ENCODE results near the gene BNC2.

Gene BNC2

DNA sequence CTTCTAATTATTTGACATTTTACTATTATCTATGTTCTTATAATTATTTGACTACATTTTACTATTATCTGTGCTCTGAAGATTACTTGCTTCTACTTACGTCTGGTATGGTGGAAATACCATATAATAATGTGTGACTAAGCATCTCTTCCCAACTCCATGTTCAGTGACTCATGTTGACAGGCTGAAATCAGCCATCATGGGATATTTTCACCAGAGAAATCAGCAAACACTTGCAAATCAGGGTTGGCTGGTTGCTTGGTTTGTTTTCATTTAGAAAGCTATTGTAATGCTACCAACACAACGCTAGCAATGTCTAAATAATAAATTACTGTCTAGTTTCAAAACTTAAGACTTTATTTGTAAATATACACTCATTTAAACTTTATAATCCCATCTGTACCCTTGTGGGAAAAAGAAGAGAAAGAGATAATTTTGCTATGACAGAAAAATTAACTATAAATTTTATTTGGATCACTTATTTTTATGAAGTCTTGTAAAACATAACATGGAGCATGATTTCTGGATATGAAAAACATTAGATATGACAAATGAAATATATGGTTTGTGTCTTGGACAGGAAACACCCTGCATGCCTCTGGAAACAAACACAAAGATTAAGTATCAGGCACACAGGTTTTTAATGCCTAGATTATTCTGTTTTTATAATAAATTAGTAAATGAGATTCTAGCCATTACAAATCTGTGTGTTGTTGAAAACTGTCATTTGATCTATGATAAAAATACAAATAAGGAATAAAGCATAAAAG lies 337.6 kb downstream of the BNC2 start:
- ATAC-seq = no peak

DNA sequence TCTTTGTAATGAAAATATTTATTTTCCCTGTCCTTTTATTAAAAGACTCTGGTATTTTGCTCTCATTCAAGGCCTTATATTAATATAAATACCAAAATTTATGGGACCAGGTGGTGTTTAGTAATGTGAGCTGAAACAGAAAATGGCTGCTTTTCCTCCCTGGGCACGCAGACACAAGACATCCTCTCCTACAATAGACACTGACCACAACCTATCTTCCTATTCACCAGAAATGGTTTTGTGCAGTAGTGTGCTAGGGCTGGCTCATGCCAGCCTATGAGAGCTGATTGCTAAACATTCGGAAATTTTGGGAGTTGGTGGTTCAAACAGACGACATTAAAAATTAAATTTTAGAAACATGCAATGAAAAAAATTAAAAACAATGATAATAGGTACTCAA lies 338.2 kb downstream of the BNC2 start:
- ATAC-seq = no peak

DNA sequence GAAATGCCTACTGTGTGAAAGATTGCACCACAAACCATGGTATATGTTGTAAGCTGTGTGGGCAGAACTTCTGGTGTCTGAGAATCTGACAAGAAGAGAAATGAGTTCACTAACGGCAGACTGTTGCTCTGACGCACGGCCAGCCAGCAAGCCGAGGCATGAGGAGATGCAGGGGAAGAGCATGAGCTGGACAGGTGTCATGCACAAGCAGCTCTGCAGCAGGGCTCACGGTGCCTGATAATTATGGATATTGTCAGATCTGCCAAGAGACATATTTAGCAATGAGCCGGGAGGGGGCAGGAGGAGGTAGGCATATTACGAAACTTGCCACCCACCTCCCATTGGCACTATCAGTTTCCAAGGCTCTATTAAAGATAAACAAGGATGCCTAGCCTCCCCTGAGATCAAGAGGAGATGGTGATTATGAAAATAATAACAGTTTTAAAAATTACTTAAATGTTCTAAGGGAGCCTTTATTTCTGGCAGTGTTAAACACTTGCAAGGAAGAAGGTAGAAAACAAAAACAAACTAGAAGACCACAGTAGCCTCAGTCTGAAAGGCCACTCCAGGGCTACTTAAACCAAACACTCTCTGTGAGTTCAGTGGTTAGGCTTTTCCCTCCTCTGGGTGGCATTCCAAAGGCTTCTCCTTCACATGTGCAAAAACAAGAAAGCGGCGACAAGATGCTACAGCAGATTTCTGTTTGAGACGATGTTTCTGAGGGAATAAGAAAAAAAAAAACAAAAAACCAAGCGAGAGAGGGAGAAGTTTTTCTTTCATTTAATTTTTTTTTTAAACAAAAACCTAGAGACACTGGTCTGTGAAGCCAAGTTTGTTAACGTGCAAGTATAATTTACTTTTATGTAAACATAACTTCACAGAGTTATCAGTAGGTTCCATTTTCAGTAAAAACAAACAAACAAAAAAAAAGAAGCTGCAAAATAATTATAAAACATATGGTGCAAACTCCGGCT lies 339.5 kb downstream of the BNC2 start:
- no peak for ATAC-seq

DNA sequence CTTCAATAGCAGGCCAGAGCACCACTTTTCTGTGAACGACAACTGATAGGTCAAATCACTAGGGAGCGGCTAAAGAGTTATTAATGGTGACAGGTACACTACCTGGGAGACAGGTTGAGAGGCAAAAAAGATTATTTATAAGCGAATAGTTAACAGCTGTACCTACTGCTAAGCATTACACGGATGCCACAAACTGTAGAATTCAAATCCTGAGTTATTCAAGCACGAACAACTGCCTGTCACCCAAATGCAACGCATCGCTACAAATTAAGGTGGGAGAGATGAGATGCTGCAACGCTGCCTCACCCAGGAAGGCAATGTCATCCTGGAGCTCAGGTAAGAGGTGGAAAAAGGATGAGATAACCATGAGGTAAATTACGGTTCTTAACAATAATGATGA lies 342.9 kb downstream of the BNC2 start:
- ATAC-seq = no peak

DNA sequence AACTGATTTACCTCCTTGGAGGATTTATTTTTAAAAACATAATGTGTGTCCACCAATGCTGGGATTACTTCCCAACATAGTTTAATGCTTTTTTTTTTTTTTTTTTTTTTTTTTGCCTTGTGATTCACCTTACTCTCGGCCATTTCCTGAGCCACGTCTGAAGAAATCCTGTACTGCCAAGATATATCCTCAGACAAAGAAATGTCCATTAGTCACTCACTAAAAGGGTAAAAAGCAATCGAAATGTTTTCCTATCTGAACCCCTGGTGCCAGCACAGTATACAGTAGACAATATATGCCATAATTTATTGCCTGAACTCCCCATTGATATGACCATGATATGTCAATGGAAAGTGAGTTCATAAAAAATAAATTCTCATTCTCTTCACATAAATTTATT lies 344.1 kb downstream of the BNC2 start:
- no peak for ATAC-seq

DNA sequence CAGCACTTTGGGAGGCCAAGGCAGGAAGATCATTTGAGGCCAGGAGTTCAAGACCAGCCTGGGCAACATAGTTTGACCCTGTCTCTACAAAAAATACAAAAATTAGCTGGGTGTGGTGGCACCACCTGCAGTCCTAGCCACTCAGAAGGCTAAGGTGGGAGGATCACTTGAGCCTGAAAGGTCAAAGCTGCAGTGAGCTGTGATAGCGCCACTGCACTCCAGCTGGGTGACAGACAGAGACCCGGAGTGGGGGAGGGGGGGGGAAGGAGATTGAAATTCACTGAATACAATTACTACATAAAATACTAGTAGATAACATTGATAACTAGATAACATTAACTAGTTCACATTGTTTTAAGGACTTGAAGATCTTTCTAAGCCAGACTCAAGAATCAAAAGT lies 345.6 kb downstream of the BNC2 start:
- ATAC-seq = no peak

DNA sequence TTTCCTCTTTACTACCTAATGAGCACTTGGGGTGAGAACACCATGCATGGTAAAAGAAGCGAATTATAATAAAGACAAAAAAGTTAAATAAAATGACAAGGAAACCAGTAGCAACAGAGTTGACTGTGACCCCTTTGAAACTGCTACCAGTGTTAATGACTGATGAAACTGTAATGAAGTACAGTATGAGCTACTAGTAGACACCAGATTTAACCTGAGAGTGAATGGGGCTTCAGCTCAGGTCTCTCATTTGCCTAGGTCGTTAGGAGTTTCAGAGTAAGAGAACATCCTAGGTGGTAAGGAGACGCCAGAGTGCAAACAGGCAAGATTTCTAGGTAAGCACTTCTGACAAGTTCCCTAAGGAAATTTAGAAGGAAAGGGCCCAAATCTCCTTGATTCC lies 346.4 kb downstream of the BNC2 start:
- ATAC-seq = no peak

DNA sequence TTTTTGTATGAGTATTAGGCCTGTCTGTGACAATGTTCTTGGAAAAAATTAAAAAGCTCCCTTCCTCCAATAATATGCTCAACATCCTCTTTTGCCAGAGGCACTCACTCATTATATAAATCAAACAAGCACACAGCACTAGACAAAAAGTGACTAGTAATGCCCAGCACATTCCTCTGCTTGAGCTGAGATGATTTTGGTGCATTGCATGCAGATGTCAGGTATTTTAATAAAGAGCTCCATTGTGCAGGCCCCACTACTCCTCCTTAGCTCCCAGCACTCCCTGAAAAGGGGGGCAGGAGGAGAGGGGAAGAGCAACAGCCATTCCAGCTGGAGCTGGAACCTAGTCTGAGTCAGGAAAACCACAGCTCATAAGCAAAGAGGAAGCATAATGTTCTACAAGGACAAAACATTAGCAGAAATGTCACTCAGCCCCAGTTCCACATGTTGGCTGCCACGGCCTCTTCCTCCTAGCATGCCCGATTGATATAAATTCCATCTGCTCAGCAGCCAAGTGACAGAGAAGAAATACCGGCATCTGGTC lies 348.5 kb downstream of the BNC2 start:
- no peak for ATAC-seq

DNA sequence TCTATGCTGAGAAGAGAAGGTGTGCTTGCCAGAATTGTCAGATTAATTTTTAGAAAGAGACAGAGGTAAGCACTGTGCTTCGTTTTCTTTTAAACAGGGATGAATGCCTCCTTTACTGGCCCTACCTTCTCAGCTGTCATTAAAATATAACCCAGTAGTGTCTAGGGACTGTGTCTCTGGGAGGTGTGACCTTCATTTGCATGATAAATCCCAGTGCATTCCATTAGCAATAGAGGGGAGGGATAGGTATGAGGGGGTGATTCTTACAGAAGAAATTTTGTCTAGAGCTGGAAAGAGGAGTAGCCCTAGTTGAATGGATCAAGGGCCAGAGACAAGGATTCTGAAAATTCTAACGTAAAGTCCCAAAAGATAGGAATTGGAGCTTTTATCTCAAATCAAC lies 351.5 kb downstream of the BNC2 start:
- ATAC-seq = no peak

DNA sequence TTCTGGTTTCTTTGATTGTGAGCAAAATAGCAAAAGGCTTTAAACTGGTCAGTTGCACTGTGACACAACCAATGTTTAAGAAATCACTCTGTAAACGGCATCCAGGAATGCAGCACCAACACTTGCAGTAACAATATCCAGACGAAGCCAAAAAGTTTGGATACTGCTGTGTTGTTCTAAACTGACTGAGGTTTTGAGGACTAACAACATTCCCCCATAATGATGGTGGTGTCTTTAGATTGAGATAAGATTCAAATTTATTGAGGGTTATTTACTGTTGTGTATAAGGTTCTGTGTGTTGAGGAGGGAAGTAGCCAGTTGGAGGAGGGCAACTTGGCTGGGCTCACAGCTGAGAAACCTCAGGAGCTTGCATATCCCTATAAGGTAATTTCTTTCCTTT lies 353.6 kb downstream of the BNC2 start:
- no peak for ATAC-seq

DNA sequence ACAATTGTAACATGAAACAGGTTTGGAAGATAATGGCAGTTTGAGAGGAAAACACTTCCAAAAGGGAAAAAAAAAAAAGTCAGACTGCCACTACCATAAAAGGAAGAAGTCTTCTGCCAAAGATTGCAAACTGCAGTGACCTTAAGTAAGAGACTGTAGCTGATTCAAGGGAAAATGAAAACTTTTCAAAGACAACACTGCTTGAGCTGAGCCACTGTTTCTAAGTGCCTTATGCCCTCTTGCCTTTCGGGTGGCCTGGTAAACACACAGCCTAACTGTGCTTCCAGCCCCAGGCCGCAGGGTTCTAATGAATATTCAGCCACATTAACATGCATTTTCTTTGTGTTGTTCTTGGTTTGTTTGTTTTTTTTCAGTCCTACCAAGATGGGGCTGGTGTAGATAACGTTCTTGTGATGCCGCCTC lies 354.6 kb downstream of the BNC2 start:
- ATAC-seq = no peak

DNA sequence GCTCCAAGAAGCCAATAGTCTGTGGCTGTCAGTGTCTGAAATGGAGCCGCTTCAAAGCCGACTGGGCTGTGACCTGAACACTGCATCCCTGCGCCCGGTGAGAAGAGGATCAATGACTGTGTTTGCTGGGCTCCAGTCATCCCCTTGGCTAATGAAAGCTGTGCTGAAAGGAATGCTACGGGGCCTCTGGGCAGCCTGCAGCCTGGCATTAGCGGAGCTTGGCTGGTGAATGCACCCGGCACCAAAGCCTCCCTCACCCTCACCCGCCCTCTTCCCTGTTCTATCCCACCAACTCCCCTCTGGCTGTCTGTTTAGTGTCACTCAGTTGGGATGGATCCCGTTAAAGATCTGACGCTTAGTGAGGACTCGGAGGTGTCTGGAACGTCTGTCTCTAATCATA lies 355.3 kb downstream of the BNC2 start:
- ATAC-seq = no peak

DNA sequence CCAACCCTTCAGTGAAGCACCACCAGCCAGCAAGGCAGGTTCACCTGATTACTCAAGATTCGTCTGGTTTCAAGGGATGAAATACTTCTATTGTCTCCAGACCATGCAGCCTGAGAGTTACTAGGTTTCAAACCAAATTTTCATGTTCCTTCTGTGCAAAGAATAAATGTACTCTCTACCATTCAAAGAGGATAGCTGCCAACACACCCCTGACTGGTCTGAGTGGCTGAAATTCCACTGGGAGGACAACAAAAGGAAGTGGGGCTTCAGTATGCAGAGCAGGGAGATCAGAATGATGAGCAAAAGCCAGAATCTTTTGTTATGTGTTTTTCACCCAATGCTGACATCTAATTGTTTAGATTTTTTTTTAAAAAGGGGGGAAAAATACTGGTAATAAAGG lies 356.3 kb downstream of the BNC2 start:
- no peak for ATAC-seq

DNA sequence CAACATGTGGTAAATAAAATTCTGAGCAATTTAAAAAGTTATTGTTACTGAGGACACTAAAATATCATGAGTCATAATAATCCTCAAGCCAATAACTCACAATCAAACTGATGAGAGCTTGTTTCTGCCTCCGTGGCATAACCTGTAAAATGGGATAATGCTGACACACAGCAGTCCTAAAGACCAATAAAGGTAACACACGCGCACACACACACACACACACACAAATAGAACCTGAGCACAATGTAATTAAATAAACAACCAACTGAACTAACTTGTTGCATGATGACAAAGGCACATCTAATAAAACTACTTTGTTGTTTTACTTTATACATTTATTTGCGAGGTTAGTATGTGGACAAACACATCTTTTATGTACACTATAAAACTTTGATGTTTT lies 358.2 kb downstream of the BNC2 start:
- no peak for ATAC-seq

DNA sequence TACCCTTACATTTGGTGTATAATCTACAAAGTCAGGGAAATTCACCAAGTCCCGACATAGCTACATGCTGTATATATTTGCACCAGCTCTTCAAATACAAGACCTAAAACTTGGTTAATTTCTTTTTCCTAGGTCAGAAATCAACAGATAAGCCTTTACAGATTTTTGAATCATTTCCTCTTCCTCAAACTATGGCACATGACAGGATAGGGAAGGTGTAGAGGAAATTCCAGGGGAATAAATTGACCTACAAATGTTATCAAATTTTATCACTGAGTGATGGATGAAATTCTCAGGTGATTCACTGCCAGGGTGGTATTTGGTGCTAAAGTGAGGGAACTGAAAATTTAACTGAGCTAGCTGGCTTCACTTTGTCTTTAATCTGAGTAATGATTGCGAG lies 360.0 kb downstream of the BNC2 start:
- ATAC-seq = no peak

DNA sequence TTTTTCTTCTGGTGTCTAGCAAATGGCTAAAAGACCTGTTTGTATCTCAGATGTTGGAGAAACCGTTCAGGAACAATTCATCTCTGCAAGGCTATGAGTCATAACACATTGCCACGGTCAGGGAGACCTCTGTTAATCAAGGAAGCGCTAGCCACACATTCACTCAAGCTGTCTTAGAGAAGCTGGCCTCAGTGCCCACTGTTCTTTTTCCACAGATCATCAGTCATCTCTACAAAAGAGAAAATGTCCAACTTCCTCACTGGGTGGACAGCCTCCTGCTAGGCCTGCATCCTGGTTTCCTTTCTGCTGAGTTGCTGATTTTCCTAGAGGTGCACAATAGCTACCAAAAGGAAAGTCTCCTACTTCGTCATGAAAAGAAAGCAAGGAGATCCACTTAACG lies 360.5 kb downstream of the BNC2 start:
- no peak for ATAC-seq

DNA sequence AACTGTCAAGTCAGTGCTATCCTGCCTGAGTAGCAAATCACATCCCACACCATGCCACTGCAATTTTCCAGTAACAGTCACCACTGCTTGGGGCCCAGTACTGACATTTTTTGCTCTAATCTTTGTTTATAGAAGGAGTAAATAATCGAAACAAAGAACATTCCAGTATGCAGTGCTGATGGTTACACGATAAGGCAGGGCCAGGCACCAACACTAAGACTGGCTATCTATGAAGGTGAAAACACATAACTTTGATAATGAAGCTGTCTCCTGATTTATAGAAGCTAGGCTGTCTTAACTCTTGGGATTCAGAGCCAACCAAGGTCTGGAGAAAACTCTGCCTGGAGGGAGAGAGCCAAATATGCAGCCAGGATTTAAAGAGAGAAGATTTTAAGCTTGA lies 365.3 kb downstream of the BNC2 start:
- no peak for ATAC-seq

DNA sequence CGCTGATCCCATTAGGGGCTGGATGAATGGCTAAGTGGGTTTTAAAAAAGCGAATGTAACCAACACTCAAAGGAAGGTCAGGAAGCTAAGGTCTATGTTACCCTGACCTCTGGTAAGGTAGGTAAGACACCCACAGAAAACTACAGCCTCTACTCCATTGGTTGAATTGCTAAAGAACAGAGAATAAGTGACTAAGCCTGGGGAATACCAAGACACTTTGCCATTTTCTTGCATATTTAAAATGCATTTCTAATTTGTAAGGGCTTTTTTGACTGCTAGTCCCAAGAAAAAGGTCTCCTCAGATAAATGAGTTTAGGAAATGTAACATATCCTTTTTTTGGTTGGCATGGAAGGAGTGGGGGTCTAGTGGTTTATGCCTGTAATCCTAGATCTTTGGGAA lies 368.7 kb downstream of the BNC2 start:
- no peak for ATAC-seq

DNA sequence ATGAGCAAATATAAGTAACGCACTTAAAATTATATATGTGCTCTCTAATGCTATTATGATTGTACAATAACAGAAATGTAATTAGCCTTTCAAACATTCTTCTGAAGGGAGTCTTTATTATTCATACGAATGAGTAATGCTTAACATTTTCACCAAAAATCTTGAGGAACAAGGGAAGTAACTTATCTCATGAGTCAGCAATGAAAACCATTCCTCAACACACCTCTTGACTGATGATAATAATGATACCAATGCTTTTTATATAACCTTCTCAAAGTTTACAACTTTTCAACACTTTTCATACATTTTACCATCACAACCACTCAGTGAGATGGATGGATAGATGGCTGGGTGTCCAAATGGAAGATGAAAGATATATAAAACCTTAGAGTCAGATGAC lies 369.3 kb downstream of the BNC2 start:
- no peak for ATAC-seq

DNA sequence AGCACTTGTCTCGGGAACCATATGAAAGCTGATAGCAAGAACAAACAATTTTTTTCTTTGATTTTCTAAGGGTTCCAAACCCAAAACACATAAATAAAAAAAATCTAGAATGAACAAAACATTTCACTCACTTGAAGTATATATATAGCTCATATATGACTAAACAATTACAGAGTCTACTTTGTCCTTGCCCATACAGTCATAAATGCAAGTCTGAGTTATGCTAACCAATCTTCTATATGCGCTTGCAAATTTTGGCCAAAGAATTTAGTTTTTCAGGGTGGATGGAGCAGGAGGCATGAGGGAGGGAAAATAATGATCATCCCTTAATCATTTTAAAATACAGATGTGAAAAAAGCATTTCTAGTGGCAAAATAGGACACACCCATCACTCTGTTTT lies 370.1 kb downstream of the BNC2 start:
- ATAC-seq = no peak

DNA sequence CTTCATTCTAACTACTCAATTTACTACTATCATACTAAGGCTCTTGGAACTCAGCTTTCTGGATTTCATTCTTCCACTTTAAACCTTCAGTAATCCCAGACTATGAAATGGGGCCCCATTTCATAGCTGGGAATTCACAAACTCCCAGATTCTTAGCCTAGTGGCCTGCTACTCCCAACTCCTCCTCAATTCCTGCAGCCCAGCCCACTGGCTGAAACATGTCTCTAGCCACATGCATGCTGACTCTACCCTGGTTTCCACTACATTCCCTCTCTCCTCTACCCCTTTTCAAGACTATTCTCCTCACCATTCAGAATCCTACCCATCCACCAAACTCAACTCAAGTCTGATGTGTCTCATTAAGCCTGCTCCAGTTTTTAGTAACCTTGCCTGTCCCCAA lies 370.6 kb downstream of the BNC2 start:
- ATAC-seq = no peak

DNA sequence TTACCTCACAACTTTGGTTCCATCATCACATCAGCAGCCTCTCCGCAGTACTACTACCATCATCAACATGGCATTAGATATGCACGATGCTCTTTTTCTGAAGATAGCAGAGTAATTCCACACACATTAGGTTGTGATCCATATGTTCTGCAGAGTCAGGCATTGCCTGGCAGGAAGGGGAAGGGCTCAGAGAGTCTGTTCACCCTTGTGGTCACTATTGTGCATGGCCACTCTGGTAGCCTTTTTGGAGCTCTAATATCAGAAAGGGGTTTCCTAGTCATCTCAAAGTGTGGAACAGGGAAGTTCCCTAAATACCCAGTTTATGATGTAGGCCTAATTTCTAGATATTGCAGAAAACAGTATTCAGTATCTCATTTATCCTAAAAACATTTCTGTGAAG lies 373.6 kb downstream of the BNC2 start:
- no peak for ATAC-seq

DNA sequence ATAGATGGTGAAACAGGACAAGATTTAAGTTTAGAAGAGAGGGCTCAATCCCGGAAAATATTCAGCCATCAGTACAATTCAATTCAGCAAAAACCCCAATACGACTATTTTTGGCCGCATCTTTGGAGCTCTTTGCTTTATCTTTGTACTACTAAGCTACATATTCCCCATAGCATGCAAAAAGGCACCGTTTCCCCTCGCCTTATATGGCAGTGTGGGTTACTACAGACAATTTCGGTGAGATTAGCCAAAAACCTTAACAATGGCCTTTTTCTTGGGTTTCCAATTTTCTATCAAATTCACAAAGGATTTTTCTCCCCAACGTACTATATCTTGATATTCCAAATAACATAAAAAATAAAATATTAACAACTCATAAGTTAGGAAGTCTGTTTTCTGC lies 382.6 kb downstream of the BNC2 start:
- ATAC-seq = no peak
